Spinal cord (tissue), 10 donors: ENCODE measurements around the gene SRMS. TPM values are rescaled to one million over a fixed set of nuclear protein-coding genes. Genes with fewer than 3 reads are reported as not detected.
"Not testable (repeated sequence)": the region's sequence is repeated elsewhere in the genome, so short reads cannot be mapped to it uniquely, and the experiment has no call there.

Experiments used
- DNase-seq, 6 donors: peaks; one replicate each; pipeline versions ENCODE4 v3.0.0 to v3.0.0-alpha.2; 2013 to 2015; ENCODE audit warnings: low spot score in 6 of 6, low read depth in 4 of 6
- H3K27ac ChIP-seq: one replicate; pipeline ENCODE4 v1.5.1; 2013; ENCODE audit warnings: low read depth, low read length, control low read depth
- H3K27me3 ChIP-seq: one replicate; pipeline ENCODE4 v1.6.1; 2013; ENCODE audit warnings: low read length; ENCODE audit not compliant: control insufficient read depth, insufficient read depth
- H3K36me3 ChIP-seq: one replicate; pipeline ENCODE4 v1.6.1; 2013; ENCODE audit warnings: low read length; ENCODE audit not compliant: control insufficient read depth, insufficient read depth
- H3K4me1 ChIP-seq: one replicate; pipeline ENCODE4 v1.6.1; 2013; ENCODE audit warnings: low read length; ENCODE audit not compliant: control insufficient read depth, insufficient read depth
- H3K4me3 ChIP-seq: one replicate; pipeline ENCODE4 v1.5.1; 2013; ENCODE audit warnings: low read depth, low read length, control low read depth
- H3K9me3 ChIP-seq: one replicate; pipeline ENCODE4 v1.6.1; 2013; ENCODE audit warnings: low read length; ENCODE audit not compliant: control insufficient read depth, insufficient read depth
- WGBS: methylation state at CpG from one replicate; pipeline ENCODE4 v1.1.5; 2013; ENCODE audit warnings: missing lambda C conversion rate; ENCODE audit not compliant: insufficient coverage; 5-methylcytosine and 5-hydroxymethylcytosine counted together
- polyA plus RNA-seq, 2 donors: library from polyadenylated mRNA; unstranded; fragments of 120-200 nt; gene quantifications; one replicate each; pipeline ENCODE4 v1.2.1, GENCODE V29; 2013; ENCODE audit not compliant: insufficient read length in 2 of 2
- total RNA-seq, 2 donors: library from RNA; depleted of rRNA in 1 of 2; stranded (reverse); fragments of 120-200 nt in 1 of 2; fragments of >200 nt in 1 of 2; gene quantifications; one replicate each; pipeline versions ENCODE4 v1.2.3 to v1.2.4, GENCODE V29; 2013 to 2014
- donor health status: healthy.

The SRMS gene
- total and polyA plus RNA-seq, 4 donors: 0.22 to 0.42 TPM; not detected in 2

- WGBS: 67% methylated on average over 1 of the region's 10 CpGs
- not testable (repeated sequence) for H3K27me3 ChIP-seq, H3K4me3 ChIP-seq, DNase-seq, H3K9me3 ChIP-seq, H3K27ac ChIP-seq
- Histone ChIP-seq H3K36me3 (peaks cover 16% of the 10 kb centered on the region), H3K4me1 (peaks cover 17% of the 10 kb centered on the region)
Measured at GRCh38 chr20:63514520-63514919, 33.0 kb downstream of the SRMS start.

- H3K4me1 ChIP-seq: peaks cover 4% of the 10 kb centered on the region
- H3K36me3 ChIP-seq: peaks cover 9% of the 10 kb centered on the region
- no peaks in the 10 kb centered on the region for H3K27me3 ChIP-seq
- H3K4me3 ChIP-seq: no peak overlapping the region
- DNase-seq: no peak
- 100% methylated on average over 2 of the region's 3 CpGs for WGBS
- H3K9me3 ChIP-seq: no peaks in the 10 kb centered on the region
- H3K27ac ChIP-seq: no peak overlapping the region
Measured at GRCh38 chr20:63513207-63513606, 34.3 kb downstream of the SRMS start.

GRCh38 chr20:63509088-63509564 lies 38.4 kb downstream of the SRMS start:
- Histone ChIP-seq H3K36me3 (no peaks in the 10 kb centered on the region), H3K9me3 (peaks cover 5% of the 10 kb centered on the region), H3K4me3 (no peak overlapping the region), H3K27me3 (no peaks in the 10 kb centered on the region), H3K27ac (no peak overlapping the region), H3K4me1 (no peaks in the 10 kb centered on the region)
- WGBS: 84% methylated on average over 5 of the region's 9 CpGs
- DNase-seq: no peak

GRCh38 chr20:63508072-63508768 lies 39.3 kb downstream of the SRMS start:
- WGBS: 82% methylated on average over 25 of the region's 33 CpGs
- Histone ChIP-seq H3K36me3 (no peaks in the 10 kb centered on the region), H3K27me3 (no peaks in the 10 kb centered on the region), H3K27ac (no peak overlapping the region), H3K4me1 (peaks cover under 1% of the 10 kb centered on the region), H3K4me3 (no peak overlapping the region), H3K9me3 (peaks cover 5% of the 10 kb centered on the region)
- DNase-seq: no peak

GRCh38 chr20:63507083-63507743 lies 40.3 kb downstream of the SRMS start:
- no peak overlapping the region for H3K4me3 ChIP-seq
- H3K27me3 ChIP-seq: no peaks in the 10 kb centered on the region
- peaks cover 11% of the 10 kb centered on the region for H3K4me1 ChIP-seq
- no peak overlapping the region for H3K27ac ChIP-seq
- peaks cover 5% of the 10 kb centered on the region for H3K9me3 ChIP-seq
- no peak for DNase-seq
- H3K36me3 ChIP-seq: no peaks in the 10 kb centered on the region
- 93% methylated on average over 29 of the region's 30 CpGs for WGBS

GRCh38 chr20:63505723-63506122 lies 41.8 kb downstream of the SRMS start:
- WGBS: 89% methylated on average over 7 of the region's 12 CpGs
- DNase-seq: no peak
- Histone ChIP-seq H3K27me3 (no peaks in the 10 kb centered on the region), H3K4me1 (peaks cover 19% of the 10 kb centered on the region), H3K36me3 (no peaks in the 10 kb centered on the region), H3K27ac (no peak overlapping the region), H3K4me3 (no peak overlapping the region), H3K9me3 (peaks cover 5% of the 10 kb centered on the region)

GRCh38 chr20:63505281-63505680 lies 42.3 kb downstream of the SRMS start:
- Histone ChIP-seq H3K27ac (no peak overlapping the region), H3K9me3 (peaks cover 5% of the 10 kb centered on the region), H3K27me3 (no peaks in the 10 kb centered on the region), H3K4me3 (no peak overlapping the region), H3K36me3 (no peaks in the 10 kb centered on the region), H3K4me1 (peaks cover 19% of the 10 kb centered on the region)
- no peak for DNase-seq
- WGBS: 85% methylated on average over 6 of the region's 8 CpGs

GRCh38 chr20:63504642-63505041 lies 42.9 kb downstream of the SRMS start:
- peaks cover 25% of the 10 kb centered on the region for H3K4me1 ChIP-seq
- no peak overlapping the region for H3K27ac ChIP-seq
- H3K9me3 ChIP-seq: peaks cover 5% of the 10 kb centered on the region
- no peaks in the 10 kb centered on the region for H3K27me3 ChIP-seq
- WGBS: 91% methylated on average over 7 of the region's 9 CpGs
- no peak for DNase-seq
- H3K36me3 ChIP-seq: no peaks in the 10 kb centered on the region
- no peak overlapping the region for H3K4me3 ChIP-seq

- Histone ChIP-seq H3K36me3 (no peaks in the 10 kb centered on the region), H3K9me3 (peaks cover 5% of the 10 kb centered on the region), H3K27me3 (peaks cover 3% of the 10 kb centered on the region), H3K4me1 (peaks cover 30% of the 10 kb centered on the region), H3K4me3 (no peak overlapping the region), H3K27ac (no peak overlapping the region)
- WGBS: 50% methylated on average over 2 of the region's 7 CpGs
- DNase-seq: no peak
Measured at GRCh38 chr20:63503524-63503923, 44.0 kb downstream of the SRMS start.

GRCh38 chr20:63502671-63503172 lies 44.8 kb downstream of the SRMS start:
- Histone ChIP-seq H3K36me3 (peaks cover 3% of the 10 kb centered on the region), H3K4me3 (no peak overlapping the region), H3K4me1 (peaks cover 36% of the 10 kb centered on the region), H3K27ac (no peak overlapping the region), H3K9me3 (peaks cover 5% of the 10 kb centered on the region), H3K27me3 (peaks cover 9% of the 10 kb centered on the region)
- 32% methylated on average over 15 of the region's 15 CpGs for WGBS
- no peak for DNase-seq
